ACHN (cell line): ENCODE measurements around the gene TCP11L2.
"Not testable (repeated sequence)": the region's sequence is repeated elsewhere in the genome, so short reads cannot be mapped to it uniquely, and the experiment has no call there.

Experiments
- DNase-seq: peaks from one replicate; pipeline ENCODE4 v3.0.0-alpha.2; 2015
- in situ Hi-C: cut with HindIII; loops from 2 replicates; pipeline ENCODE4 v1.10.0; 2017; ENCODE audit warnings: low sequenced_read_pairs, low pct_ligation_motif_present, low pct_unique_long_range_greater_than_20kb

Gene TCP11L2

GRCh38 chr12:106362971-106363370, 60.4 kb downstream of the TCP11L2 start:
- in situ Hi-C loops = no loop called here
- DNase-seq = no peak

- no peak for DNase-seq
- in situ Hi-C loops = no loop called here
These were observed 61.7 kb downstream of the TCP11L2 start for GRCh38 chr12:106364261-106364660.

GRCh38 chr12:106369624-106370346, 67.3 kb downstream of the TCP11L2 start:
- in situ Hi-C loops = no loop called here
- DNase-seq = peak; percentile 89

- DNase-seq = no peak
- in situ Hi-C loops = loop anchor here (25.0 kb wide), 2 partner anchors 459 to 534 kb away; no protein-coding TSS in a partner anchor
These were observed 76.3 kb downstream of the TCP11L2 start for GRCh38 chr12:106378788-106379187.

GRCh38 chr12:106380954-106381353, 78.4 kb downstream of the TCP11L2 start:
- in situ Hi-C loops = loop anchor here (25.0 kb wide), 2 partner anchors 456 to 531 kb away; no protein-coding TSS in a partner anchor
- DNase-seq = no peak

- not testable (repeated sequence) for DNase-seq
- in situ Hi-C loops = loop anchor here (25.0 kb wide), 2 partner anchors 455 to 530 kb away; no protein-coding TSS in a partner anchor
These were observed 79.3 kb downstream of the TCP11L2 start for GRCh38 chr12:106381866-106382265.

GRCh38 chr12:106386813-106387535, 84.4 kb downstream of the TCP11L2 start:
- in situ Hi-C loops = loop anchor here (25.0 kb wide), 2 partner anchors 450 to 525 kb away; no protein-coding TSS in a partner anchor

GRCh38 chr12:106387848-106388377, 85.4 kb downstream of the TCP11L2 start:
- DNase-seq = no peak
- in situ Hi-C loops = loop anchor here (25.0 kb wide), 2 partner anchors 449 to 524 kb away; no protein-coding TSS in a partner anchor

More at GRCh38 chr12:106386813-106387535, 84.4 kb downstream of the TCP11L2 start:
- DNase-seq = no peak

- in situ Hi-C loops = loop anchor here (25.0 kb wide), 2 partner anchors 448 to 523 kb away; no protein-coding TSS in a partner anchor
- no peak for DNase-seq
These were observed 86.6 kb downstream of the TCP11L2 start for GRCh38 chr12:106389151-106389550.

- DNase-seq = no peak
- in situ Hi-C loops = loop anchor here (25.0 kb wide), 2 partner anchors 445 to 520 kb away; no protein-coding TSS in a partner anchor
These were observed 90.2 kb downstream of the TCP11L2 start for GRCh38 chr12:106392759-106393158.
